AG04449 (cell line): ENCODE results near the gene TRAPPC4.

Experiments used
- CTCF ChIA-PET: fragments of 350-600 bp; formaldehyde crosslinking; extraction: SDS; loops from one replicate; lab custom pipeline; 2021; ENCODE audit warnings: antibody characterized with exemption; lab: Yijun Ruan, JAX
- POLR2A ChIA-PET: fragments of 400-600, 350-600 bp; formaldehyde crosslinking; extraction: SDS; loops from one replicate; lab custom pipeline; 2020; ENCODE audit warnings: antibody characterized with exemption, inconsistent platforms; lab: Yijun Ruan, JAX
- DNase-seq: peaks from one replicate; pipeline ENCODE4 v3.0.0-alpha.2; 2010; ENCODE audit warnings: low read depth, low spot score
- H3K4me3 ChIP-seq: 2 replicates; pipeline ENCODE4 v1.5.1; 2011; ENCODE audit warnings: low read depth, mild to moderate bottlenecking, control low read depth, low read length
- CTCF ChIP-seq: IDR thresholded peaks from one replicate; pipeline ENCODE4 v1.5.1; 2011; ENCODE audit warnings: mild to moderate bottlenecking, moderate library complexity, low read length, control low read depth, inconsistent platforms; ENCODE audit not compliant: insufficient read depth; ENCODE audit errors: missing control alignments

Gene TRAPPC4

DNA sequence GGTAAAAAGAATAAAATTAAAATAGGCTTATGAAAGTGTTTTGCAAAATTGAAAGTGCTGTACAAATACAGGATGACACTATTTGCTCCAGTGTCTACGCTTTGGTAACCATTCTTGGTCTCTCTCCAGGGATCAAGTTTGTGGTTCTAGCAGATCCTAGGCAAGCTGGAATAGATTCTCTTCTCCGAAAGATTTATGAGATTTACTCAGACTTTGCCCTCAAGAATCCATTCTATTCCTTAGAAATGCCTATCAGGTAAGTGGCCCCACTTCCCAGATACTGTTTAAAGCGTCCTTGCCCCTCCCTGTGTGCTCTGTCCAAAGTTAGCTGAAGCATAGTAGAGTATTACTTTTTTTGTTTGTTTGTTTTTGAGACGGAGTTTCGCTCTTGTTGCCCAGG, 3.1 kb downstream of the TRAPPC4 start:
- no peak overlapping the region for H3K4me3 ChIP-seq
- ChIA-PET POLR2A (no interaction called here), CTCF (interaction anchor here (8.5 kb wide), 1 partner anchor 10 kb away, joined by 54 read pairs; the partner anchor contains the start of gene SLC37A4)
- no peak for DNase-seq
- TF ChIP-seq CTCF, result no peak

DNA sequence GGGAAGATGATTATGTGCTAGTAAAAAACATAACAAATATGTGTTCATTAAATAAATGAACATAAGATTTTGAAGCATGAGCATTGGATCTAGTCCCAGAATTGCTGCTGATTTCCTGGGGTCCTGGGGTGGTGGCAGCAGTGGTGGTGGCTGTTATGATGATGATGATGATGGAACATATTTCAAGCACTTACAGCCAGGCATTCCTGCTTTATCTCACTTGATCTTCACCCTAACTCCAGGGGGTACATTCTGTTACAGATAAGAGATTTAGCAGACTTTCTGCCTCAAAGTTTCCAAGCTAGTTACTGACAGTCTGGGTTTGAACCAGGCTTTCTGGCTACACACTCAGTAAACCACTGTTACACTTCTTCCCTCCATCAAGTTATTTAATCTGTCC, 5.2 kb downstream of the TRAPPC4 start:
- no peak overlapping the region for H3K4me3 ChIP-seq
- CTCF ChIA-PET, result interaction anchor here (1.1 to 8.5 kb wide), 2 partner anchors 8 kb away, joined by 3 to 54 read pairs; partner anchors contain the start of gene SLC37A4
- TF ChIP-seq CTCF, result no peak
- POLR2A ChIA-PET, result no interaction called here
- DNase-seq, result no peak

DNA sequence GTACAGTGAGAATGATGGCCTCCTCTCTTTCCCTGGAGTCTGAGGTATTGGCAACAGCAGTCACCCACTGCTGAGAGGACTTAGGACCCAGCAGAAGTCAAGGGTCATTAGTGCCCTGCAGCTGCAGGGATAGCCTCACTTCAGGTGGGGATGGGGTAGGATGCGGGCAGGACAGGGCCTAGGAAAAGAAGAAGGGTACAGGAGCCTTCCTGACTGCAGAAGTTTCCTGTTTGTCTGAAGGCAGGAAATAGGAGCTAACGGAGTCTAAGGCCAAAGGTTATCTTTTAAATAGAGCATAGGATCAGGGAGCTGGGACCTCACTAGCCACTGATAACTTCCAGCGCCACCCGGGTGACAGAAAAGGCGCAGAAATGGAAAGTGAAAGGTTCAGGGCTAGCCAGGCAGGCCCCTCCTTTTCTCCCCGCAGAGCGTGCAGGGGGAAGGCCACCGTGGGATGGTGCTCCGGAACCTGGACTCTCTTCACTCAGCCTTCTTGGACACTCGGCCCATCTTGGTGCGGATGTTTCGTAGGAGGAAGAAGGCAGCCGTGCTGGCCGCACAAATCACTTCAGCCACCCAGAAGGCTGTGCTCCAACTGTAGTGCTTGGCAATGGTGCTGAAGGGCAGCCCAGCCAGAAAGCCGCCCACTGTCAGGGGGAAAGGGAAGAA, 6.0 kb downstream of the TRAPPC4 start:
- H3K4me3 ChIP-seq, result no peak overlapping the region
- CTCF ChIA-PET, result interaction anchor here (1.1 to 8.5 kb wide), 2 partner anchors 7 to 9 kb away, joined by 3 to 54 read pairs; partner anchors contain the start of gene SLC37A4
- TF ChIP-seq CTCF, result no peak
- POLR2A ChIA-PET, result interaction anchor here (0.6 kb wide), 1 partner anchor 17 kb away, joined by 3 read pairs; no protein-coding TSS in a partner anchor
- no peak for DNase-seq

DNA sequence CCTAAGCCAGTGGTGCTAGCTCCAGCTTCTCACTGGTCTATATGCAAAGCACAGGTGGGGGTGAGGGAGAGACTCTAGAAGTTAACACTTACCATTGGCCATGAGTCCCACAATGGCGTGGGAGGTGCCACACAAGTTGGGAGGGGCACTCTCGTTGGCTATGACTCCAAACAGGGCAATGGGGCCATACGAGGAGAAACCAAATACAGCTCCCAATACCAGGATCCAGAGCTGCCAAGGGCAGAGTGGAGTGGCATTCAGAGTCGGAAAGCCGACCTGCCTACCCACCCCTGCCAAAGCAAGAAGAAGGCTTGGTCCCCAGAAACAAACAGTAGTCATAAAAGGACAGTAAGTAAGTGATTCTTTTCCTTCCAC, 6.5 kb downstream of the TRAPPC4 start:
- ChIA-PET CTCF (interaction anchor here (8.5 kb wide), 1 partner anchor 6 kb away, joined by 54 read pairs; the partner anchor contains the start of gene SLC37A4), POLR2A (interaction anchor here (0.6 kb wide), 1 partner anchor 17 kb away, joined by 3 read pairs; no protein-coding TSS in a partner anchor)
- no peak overlapping the region for H3K4me3 ChIP-seq
- TF ChIP-seq CTCF, result no peak
- DNase-seq, result no peak

- POLR2A ChIA-PET, result no interaction called here
- CTCF ChIA-PET, result interaction anchor here (1.0 kb wide), 1 partner anchor 69 kb away, joined by 3 read pairs; the partner anchor contains the start of gene UPK2
- no peak for DNase-seq
- no peak overlapping the region for H3K4me3 ChIP-seq
- no peak for TF ChIP-seq CTCF
These were observed 7.0 kb downstream of the TRAPPC4 start for GRCh38 chr11:119025541-119025940.

DNA sequence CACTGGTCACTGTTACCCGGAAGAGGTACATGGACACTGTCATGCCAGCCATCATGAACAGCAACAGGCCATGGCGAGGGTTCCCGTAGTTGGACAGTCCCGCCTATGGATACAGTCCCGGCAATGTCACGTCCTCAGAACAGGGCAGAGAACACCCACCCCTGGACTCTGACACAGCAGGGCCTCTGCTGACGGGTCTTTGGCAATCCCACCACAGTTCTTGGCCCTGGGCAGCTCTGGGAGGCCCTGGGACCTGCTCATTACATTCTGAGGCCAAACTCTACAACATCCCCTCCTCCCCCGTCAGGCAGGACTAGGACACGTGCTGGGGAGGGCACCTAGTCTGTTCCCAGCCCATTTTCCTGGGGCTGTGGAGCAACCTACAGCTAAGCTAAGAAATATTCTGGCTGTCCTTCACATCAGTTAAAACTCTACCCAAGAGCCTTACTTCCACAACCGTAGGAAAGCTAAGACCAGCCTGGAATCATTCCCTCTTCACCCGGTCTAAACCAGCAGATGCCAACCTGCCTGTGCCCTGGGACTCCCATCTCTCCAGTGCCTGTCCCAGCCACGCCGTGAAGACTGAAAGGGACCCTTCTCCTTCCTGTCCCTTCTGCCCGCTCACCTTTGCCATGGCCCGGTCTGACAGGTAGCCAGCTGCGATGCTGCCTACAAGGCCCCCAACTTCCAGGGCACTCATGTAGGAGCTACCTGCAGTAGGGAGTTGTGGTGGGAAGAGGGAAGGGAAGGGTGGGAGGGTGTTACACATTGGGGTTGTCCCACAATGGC, 7.6 kb downstream of the TRAPPC4 start:
- no peak for DNase-seq
- no peak for TF ChIP-seq CTCF
- CTCF ChIA-PET, result interaction anchor here (1.0 kb wide), 1 partner anchor 70 kb away, joined by 3 read pairs; the partner anchor contains the start of gene UPK2
- H3K4me3 ChIP-seq, result no peak overlapping the region
- POLR2A ChIA-PET, result no interaction called here
